ENCODE data around the gene TSSC4.

The TSSC4 gene

DNA sequence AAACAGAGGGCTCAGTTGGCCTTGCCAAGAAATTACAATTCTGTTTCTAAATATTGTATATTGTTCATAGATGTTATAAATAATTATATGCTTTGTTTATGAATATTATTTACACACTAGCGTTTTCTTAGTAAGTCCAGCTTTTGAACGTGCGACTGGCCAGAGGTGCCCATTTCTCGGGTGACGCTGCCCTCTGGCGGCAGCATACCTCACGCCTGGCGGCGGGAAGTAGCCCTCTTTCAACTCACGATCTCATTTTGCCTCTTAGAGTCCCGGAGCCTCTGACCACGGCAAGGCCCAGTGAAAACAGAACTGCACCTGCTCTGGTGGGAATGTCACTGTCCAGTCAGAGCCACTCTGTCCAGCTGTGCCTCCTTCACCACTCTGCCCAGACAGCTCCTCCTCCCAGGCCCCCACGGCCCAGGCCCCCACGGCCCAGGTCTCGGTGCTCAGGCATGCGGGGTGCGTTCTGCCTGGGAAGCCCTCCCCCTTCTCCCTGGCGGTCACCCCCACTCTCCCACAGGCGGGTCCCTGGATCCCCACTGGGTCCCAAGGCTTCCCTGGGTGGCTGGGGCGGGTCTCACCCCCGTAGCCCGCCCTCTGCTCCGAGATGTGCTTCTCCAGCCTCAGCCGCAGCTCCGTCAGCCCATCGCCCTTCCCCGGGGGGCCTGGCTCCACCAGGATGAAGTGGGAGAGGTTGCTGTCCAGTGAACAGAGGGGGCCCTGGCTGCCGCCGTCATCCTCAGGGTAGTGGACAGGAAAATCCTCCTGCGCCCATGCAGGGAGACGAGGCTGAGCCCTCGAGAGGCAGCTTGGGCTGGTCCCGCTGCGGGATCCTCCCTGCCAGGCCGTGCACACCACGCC is 19.3 kb downstream of the TSSC4 start:
- no peak for DNase-seq

DNA sequence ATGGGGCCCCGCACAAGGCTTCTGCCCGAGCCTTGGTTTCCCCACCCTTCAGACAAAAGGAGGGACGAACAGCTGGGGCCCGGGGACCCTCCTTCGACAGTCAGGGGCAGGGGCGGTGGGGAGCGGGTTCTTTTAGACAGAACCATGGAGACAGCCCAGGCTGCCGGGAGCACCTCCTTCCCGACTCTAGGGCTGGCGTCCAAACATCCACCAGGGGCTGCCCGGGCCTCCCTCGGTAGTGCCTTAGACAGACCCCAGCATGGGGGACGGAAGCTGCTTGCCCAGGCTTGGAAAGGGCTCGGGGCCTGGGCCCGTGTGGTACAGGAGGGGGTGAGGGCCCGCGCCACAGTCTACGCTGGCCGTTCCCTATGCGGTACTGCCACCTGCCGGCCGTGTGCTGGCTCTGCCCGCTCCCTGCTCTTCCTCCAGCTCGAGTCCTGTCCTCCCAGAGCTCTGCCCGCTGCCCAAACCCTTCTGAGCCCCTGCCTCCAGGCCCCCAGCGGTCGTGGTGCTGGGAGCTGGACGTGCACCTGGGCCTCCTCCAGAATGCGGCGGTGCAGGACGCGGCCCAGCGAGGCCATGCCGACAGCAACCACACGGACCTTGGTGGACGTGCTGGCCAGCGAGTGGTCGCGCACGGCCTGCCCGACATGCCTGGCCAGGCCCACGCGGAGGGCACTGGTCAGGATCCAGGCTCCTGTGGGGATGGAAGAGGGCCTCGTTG is 20.1 kb downstream of the TSSC4 start:
- DNase-seq: no peak

DNA sequence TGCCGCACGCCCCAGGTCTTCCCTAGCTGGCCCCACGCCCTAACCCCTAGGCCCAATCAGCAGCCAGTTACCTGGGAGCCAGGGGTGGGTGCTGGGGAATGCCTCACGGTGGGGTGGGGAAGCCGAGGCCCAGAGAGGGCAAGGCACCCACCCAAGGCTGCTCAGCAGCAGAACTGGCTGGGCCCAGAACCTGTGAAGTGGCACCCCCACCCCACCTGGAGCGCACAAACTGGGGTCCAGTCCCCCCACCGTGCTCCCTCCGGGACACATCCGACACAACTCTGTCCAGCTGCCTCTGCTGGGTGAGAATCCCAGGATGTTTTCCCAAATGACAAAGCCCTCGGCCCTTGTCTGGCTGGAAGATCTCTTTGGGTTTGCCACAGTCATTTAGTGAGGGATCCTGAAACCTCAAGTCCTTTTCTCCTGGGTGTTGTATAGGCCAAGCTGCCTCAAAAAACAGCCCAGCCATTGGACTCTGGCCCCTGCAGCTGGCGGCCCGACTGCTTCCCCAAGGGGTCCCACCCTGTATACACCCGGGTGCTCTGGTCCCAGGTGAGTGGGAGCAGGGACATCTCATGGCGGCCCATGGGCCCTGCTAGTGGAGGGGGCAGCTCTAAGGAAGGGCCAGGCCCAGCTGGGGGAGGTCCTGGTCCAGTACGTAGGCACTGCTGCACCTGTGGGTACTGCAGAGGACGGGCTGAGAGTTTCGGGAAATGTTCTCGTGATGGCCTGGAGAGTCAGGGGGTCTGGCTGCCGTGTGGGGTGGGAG is 20.9 kb downstream of the TSSC4 start:
- no peak for DNase-seq

DNA sequence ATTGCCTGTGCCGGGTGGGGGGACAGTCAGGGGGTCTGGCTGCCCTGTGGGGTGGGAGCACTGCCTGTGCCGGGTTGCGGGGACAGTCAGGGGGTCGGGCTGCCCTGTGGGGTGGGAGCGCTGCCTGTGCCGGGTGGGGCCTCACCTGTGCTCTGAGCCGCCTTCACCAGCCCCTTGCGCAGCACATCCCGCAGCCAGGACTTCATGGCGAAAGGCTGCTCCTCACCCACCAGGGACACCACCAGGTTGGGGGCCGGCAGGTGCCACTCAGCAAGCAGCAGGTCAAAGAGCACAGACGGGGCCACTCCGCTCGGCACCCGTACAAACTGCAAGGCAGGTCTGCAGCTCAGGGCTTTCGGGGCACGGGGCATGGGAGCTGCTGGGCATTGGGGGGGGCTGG is 21.4 kb downstream of the TSSC4 start:
- DNase-seq: no peak

DNA sequence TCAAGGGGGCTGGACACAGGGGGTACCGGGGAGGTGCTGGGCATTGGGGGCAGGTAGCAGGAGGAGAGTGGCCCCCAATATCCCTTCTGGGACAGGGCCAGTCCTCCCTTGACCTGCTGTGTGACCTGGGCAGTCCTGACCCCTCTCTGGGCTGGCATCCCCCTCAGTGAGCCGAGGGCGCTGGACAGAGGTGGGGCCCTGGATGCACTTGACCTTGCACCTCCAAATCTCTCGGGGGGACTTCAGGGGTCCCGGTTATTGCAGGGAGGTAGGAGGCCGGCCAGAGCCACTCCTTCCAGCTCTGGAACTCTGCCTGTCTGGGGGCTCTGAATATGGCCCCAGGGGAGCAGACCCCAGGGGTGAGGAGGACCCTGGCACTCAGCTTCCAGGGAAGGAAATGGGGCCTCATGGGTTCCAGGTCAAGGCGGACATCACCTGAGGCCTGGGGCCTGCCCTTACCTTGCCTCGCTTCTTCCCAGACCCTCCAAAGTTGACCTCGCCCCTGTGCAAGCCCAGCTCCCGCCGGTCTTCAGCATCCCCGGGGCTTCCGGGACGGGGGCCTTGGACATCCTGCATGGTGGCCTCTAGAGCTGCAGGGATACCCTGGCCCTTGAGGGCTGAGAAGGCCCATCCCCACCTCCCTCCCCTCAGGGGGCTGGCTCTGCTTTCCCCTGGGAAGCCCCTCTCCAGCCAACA is 22.1 kb downstream of the TSSC4 start:
- no peak for DNase-seq

DNA sequence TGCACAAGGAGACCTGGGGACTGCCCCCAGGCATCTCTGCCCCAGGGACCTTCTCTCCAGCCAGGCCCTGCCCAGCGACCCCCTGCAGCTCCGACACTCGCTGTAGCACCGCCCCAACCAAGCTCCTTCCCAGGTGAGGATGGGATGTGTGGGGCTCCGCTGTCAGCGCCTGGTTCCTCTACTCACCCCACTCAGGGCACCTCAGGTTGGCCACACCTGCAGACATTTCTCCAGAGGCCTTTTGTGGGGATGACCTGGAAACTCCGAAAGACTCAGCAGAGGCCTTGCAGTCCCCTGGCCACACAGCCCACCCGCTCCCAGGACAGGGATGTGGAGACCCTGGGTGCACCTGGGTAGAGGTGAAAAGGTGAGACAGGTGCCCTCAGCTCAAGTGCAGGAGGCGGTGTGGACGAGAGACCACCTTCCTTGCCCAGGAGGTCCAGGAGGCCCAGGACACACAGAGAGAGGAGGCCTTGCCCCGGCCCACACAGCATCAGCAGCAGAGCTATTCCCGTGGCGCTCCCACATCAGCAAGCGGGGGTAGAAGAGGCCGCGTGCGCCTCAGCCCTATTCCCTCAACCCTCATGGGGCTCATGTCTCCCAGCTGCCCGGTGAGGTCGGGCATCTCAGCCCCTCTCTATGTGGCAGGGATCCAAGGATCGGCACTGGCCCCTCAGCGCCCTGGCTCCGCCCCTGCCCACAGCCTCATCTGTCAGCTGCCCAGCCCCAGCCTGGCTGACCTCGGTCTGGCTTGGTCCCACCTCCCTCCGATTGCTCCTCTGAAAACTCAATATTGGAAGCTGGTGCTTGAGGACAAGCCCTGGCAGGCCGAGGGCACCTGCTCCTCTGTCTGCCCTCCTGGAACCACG is 22.8 kb downstream of the TSSC4 start:
- DNase-seq: no peak

DNA sequence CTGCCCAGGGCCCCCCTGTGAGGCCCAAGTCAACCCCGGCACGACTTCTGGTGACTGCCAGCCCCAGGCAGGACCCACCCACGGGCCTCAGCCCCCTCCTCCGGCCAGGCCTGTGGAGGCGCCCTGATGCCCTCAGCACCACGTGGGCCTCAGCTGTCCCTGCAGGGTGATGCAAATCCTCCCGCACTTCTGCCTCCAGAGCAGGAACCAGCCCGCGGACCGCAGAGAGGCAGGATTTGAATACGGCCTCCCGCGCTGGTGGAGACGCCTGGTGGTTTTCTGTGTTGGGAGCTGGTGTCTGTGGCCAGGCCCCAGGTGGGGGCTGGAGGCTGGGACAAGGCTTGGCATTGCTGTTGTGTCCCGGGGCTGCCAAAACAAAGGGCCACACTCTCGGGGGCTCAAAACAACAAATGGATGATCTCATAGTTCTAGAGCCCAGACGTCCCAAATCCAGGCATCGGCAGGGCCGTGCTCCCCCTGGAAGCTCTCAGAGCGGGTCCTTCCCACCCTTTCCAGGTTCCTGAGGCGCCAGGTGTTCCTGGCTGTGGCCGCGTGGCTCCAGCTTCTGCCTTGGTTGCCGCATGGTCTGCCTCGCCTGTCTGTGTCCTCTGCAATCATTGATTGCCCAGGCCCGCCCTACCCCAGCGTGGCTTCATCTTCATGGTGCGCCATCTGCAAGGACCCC is 24.4 kb downstream of the TSSC4 start:
- no peak for DNase-seq

DNA sequence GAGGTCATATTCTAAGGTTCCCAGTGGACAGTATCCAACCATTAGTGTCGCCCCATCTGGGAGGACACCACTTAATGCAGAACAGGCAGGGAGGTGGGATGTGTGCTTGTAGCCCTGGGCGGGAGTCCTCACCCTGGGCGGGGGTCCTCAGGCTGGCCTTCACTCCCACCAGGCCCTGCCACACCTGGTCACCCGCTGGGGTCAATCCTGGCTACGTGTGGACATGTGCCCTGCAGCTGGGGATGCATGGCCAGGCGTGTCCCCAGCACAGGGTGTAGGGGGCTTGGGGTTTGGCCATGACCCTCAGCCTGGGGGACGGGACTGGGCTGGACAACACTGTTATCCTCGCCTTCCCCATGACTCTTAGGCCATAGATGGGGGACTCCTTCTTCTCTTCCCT is 25.0 kb downstream of the TSSC4 start:
- no peak for DNase-seq

DNA sequence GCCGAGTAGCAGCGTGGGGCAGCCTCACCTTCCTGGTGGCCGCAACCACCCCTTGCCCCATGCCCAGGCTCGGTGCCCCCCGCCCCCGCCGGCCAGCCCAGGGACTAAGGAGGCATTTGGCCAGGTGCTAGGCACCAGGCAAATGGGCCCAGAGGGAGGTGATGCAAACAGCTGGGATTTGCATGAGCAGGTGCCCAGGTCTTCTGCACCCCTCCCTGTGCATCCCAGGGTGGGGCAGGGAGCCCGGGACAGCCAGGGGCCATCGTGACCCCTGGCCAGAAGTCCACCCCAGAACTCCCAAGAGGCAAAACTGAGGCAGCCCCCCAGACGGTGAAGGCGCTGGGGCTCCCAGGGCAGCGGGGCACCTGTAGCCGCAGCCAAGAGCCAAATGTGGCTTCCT is 25.7 kb downstream of the TSSC4 start:
- DNase-seq: no peak

DNA sequence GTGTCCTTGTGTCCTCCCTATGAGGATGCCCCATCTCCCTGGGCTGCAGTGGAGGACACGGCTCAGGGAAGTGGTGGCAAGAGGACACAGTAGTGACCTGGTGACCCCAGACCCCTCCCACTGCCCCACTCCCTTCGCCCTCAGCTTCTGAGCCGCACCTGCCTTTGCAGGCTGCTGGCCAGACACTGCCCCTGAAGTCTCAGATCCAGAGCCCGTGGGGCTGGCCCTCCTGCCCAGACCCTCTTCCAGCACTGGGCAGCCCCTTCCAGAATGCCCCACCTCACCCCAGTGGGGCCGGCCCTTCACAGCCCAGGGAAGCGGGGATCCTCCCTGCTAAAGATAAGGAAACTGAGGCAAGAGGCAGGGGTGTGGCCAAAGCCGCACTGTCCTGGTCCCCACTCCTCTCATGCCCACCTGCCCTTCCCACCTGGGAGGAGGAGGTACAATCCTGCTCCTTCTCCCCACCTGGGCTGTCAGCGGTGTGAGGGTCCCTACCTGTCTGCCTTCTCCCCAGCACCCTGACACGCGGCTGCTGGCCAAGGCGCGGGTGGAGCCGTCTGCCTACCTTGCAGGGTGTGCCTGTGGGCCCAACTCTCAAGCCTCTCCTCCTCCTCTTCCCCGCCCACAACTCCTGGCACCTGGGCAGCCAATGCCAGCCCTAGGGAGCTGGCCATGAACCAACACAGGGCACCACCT is 26.4 kb downstream of the TSSC4 start:
- no peak for DNase-seq

DNA sequence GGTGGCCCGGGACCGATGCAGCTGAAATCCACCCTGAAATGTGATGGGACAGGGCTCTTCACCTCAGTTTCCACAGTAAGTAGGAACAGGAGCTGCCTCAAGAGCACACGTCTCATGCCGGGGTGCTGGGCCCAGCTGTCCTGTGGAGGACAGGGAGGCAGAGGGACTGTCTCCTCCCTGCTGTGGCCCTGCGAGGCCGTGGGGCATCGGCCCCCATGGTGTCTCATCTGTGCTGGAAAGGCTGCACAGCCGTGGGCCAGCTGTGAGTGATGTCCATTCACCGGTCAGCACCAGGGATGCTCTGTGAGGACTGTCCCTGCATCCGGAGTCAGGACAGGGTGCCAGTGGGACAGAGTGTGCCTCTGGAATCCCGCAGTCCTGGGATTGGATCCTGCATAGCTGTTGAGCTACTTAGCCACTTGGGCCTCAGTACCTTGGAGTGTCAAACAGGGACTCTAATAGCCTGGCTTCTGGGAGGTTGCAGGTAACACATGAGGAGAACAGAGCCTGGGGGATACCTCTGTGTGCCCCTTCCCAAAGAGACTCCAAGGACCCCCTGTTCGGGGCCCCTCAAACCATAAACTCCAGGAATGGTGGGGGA is 27.3 kb downstream of the TSSC4 start:
- no peak for DNase-seq

DNA sequence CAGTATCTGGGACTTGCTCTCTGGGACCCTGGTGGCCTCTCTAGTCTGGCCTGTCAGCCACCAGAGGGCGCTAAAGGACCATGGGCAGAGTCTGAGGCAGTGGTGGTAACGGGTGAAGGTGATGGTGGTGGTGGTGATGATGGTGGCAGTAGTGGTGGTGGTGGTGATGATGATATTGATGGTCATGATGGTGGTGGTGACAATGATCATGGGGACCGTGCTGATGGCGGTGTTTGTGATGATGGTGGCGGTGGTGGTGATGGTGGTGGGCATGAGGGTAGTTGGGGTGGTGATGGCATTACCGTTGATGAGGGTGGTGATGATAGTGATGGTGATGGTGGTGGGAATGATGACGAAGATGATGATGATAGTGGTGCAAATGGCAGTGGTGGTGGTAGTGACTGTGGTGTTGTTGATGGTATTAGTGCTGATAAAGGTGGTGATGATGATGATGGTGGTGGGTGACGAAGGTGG is 27.8 kb downstream of the TSSC4 start:
- DNase-seq: no peak

DNA sequence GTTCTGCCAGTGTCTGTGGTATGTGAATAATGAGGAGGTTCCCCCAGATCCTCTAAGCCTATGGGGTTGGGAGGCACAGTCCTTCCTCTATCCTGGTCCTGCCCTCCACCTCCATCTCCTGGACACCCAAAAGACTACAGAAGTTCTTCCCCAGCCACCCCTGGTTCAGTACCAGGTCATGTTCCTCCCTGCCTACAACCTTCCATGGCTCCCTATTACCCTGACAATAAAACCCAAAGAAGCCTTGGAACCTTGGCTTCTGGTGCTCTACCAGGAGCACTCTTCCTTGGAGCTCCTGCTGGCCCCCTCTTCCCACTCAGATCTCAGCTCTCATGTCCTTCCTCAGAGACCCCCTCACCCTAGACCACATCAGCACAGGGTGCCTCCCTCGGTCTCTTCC is 30.8 kb downstream of the TSSC4 start:
- no peak for DNase-seq

DNA sequence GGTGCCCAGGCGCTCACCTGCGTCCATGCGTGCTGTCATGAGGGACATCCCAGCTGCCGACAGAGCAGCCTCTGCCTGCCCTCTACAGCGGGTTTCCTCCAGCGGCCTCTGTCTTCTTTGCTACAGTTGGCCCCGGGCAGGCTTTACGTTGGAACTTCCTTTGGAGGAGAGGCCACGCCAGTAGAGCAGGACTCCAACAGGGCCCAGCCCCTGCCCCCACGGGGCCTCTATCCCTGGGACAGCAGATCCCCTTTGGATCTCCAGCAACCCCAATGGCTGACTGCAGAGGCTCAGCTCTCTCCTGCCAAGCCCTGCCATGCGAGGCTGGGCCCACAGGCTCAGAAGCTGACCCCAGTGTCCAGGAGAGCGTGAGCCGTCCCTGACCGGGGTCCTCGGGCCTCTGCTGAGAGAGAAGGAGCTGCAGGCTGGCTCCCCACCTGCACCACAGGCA is 31.6 kb downstream of the TSSC4 start:
- DNase-seq: no peak

DNA sequence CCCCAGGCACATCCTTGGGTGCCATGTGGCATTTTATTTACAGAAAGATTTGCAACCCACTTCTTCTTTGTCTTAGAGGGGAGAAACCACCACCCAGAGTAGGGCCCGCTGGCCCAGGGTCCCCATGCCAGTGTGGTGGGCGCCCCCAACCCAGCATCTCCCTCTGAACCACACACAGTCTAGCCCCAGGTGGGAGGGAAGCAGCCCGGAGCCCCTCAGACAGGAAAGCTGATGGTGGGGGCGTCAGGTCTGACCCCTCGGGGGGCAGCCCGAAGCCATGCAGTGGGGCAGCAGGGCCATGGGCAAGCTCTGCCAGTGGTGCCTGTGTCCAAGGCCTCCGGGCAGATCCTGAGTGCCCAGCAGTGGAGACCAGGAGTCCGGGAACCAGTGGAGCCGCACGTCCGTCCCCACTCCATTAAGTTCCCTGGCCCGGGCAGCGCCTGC is 32.1 kb downstream of the TSSC4 start:
- no peak for DNase-seq

DNA sequence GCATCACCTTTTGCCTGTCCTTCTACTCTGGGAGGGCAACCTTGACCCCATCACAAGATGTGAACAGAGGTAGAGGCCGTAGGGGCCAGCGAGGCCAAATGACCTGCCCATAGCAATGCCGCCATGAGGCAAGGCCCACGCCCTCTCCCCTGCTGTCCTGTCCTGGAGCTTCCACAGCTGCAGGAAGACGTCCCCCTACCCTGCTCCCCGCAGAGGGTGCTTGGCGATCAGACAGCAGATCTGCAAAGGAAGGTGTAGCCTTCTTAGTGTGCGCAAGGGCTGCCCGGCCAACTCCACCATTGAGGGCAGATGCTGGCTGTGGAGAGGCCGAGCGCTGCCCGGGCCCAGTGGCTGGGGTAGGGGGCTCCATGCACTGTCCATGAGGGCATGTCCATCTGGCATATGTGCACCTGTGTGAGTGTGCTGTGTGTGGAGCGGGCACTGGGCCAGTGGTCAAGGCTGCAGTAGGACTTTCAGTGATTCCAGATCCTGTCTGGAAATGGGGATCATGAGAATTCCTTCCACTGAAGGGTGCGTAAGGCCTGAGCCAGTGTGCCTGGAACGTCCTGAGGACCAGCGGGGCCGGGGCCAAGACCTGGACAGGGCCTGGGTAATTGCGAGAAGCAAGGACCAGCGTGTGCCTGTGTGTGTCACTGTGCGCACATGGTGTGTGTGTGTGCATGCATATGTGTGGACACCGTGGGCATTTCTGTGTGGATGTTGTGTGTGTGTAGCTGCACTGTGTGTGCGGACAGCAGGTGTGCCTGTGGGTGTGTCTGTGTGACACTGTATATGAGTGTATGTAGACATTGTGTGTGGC is 32.8 kb downstream of the TSSC4 start:
- DNase-seq: no peak

DNA sequence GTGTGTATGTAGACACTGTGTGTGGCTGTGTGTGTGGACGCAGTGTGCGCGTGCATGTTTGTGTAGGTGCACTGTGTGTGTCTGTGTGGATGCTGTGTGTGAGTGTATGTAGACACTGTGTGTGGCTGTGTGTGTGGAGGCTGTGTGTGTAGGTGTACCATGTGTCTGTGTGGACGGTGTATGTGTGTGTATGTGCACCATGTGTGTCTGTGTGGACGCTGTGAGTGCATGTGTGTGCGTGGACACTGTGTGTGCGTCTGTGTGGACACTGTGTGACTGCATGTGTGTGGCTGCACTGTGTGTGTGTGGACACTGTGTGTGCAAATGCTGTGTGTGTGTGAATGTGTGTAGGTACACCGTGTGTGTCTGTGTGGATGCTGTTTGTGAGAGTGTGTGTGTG is 33.5 kb downstream of the TSSC4 start:
- no peak for DNase-seq

DNA sequence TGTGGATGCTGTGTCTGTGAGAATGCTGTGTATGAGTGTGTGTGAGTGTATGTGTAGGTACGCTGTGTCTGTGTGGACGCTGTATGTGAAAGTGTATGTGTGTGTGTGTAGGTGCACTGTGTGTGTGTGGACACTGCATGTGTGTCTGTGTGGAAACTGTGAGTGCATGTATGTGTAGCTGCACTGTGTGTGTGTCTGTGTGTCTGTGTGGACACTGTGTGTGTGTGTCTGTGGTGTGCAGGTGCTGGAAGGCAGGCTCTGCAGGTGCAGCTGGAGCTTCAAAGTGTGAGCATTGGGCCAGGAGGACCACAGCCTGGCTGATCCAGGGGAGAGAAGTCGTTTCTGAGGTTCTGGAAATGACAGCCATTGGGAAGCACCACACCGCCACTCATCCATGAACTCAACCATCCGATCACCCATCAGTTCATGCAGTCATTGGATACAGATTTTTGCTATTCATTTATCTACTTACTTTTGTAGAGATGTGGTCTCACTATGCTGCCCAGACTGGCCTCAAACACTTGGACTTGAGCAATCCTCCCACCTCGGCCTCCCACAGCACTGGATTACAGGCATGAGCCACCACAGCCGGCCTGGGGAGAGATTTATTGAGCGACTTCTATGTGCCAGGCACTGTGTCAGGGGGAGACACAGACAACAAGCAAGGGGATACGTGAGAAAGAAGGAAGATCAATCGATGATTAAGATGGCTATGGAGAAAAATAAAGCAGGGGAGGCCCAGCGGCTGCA is 34.1 kb downstream of the TSSC4 start:
- DNase-seq: no peak
